GM10266 (cell line): ENCODE results near the gene HIPK2.

Experiments
- DNase-seq: peaks from one replicate; pipeline ENCODE4 v3.0.0; 2012; ENCODE audit errors: extremely low spot score
- TF ChIP-seq, protein P1 (sequence below): IDR thresholded peaks from 2 replicates; pipeline ENCODE4 v1.5.1; 2012; ENCODE audit warnings: mild to moderate bottlenecking, low read depth; ENCODE audit not compliant: control insufficient read depth, insufficient read depth; ENCODE audit errors: missing control alignments

Gene HIPK2

DNA sequence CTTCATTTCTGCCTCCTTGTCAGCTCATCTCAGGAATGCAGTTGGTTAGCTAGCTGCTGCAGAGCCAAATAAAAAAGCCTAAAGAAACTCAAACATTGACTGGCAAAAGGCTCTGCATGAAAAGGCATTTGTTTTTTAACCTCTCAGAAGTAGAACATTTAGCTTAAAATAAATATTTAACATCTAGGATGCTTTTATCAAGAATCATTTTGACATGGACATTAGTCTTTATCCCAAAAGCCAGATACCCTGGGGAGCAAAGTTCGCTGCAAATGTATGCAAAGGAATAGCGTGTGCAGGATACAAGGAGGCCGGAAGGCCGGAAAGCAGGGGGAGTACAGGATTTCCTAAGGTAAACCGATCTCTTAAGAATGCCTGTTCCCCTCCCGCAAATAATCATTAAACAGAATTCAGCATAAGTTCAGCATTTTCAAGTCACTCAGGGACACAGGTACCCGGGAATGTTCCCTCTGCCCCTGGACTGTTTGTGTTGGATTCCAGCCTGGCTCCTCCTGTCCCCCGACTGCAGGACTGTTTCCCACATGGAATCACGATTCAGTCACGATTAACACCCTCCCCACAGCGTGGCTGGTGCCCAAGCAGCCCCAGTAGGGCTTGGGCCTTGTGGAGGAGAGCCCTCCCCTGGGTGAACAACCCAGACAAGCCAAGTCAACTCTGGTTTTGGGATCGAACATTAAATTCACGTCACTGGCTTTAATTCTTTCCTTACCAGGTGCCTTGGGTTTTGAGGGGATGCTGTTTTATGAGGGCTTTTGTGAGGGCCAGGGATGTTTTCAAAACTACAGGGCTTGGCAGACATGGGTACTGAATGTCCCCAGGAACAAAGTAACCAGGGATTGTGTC lies 97.8 kb downstream of the HIPK2 start:
- TF ChIP-seq, protein P1, sequence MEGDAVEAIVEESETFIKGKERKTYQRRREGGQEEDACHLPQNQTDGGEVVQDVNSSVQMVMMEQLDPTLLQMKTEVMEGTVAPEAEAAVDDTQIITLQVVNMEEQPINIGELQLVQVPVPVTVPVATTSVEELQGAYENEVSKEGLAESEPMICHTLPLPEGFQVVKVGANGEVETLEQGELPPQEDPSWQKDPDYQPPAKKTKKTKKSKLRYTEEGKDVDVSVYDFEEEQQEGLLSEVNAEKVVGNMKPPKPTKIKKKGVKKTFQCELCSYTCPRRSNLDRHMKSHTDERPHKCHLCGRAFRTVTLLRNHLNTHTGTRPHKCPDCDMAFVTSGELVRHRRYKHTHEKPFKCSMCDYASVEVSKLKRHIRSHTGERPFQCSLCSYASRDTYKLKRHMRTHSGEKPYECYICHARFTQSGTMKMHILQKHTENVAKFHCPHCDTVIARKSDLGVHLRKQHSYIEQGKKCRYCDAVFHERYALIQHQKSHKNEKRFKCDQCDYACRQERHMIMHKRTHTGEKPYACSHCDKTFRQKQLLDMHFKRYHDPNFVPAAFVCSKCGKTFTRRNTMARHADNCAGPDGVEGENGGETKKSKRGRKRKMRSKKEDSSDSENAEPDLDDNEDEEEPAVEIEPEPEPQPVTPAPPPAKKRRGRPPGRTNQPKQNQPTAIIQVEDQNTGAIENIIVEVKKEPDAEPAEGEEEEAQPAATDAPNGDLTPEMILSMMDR, result no peak
- no peak for DNase-seq

DNA sequence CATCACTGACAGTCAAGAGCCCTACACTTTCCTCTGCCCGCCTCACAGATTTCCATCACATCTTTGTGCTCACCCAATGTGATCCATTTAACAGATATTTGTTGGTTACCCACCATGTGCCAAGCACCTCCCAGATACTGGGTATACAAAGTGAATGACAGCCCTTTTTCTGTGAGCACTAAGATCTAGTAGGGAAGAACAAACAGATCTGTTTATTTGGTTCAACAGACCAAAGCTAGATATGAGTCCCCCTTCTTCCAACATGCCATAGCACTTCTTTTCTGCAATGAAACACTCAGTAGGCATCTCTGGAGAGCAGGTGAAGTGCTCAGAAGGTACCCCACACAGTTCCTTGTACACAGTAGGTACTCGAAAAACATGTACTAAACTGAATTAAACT lies 101.4 kb downstream of the HIPK2 start:
- no peak for DNase-seq
- TF ChIP-seq, protein P1, result no peak

DNA sequence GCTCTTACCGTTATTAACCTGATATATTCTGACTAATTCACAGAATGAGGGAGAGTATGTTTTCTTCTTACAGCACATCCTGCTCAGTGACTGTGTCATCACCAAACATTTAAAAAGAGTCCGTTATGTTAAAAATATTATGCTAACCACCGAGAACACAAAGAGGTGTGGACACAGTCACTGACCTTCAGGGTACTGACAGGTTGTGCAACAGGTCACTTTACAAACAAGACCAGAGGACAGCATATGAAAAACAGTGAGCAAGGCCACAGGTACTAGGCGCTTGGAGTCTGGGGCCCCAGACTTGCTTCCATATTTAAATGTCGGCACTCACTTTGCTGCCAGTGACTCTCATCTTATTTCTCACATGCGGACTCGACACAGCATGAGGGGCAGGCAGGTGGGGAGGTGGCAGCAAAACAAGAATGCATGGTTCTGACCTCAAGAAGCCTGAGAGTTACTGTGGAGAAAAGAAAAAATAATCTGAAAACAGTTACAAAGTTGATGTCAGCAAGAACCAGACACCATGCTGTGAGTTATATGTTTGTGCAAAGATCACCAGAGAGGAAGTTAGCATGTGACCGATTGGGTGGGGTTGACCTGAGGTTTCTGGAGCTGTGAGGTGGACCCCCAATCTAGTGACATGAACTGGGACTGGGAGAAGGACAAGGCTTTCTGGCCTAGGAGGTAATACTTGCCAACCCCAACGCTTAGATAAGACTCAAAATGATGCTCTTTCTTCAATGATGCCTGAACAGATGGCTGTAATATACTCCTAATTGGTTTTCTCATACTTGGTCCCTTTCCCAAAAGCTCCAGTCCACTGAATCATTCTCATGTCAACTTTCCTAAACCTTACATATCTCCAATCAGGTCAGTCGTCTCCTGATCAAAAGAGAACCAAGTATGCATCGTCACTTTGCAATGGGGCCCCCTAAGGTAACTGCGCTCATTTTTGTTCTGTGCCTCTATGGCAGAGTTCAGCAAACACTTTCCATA lies 102.4 kb downstream of the HIPK2 start:
- TF ChIP-seq, protein P1, result no peak
- no peak for DNase-seq

DNA sequence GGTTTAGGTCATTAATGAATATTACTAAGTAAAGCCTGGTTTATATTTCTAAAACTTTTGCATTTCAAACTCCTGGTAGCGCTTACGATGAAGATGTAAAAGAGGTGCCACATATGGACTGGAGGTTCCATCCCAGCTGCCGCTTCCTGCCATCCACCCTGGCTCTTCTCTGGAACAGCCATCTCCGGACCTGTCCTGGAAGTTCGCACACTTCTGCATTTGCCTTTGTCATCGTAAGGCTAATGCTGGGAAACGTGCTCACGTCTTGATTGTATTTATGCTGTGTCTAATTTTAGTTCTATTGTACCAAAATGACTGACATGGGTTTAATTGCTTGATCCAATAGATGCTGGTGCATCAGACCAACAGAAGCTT lies 103.1 kb downstream of the HIPK2 start:
- no peak for DNase-seq
- TF ChIP-seq, protein P1, result no peak

DNA sequence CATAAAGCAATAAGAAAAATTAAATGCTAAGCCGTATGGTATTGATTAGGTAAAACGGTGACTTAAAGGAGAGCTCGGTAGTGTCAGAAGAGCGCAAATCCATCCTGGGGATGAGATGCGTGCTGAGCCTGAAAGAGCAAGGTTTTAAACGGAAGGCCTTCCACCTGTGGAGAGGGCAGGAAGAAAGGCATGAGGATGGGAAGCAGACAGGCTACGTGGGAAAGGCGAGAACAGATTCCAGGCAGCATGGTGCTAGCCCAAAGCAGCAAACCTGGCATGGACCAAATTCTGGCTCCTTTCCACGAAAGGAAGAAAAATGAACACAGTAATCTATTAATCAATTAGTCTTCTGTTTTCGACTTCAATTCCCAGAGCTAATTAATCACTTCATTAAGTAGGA lies 103.5 kb downstream of the HIPK2 start:
- no peak for DNase-seq
- TF ChIP-seq, protein P1, result no peak

DNA sequence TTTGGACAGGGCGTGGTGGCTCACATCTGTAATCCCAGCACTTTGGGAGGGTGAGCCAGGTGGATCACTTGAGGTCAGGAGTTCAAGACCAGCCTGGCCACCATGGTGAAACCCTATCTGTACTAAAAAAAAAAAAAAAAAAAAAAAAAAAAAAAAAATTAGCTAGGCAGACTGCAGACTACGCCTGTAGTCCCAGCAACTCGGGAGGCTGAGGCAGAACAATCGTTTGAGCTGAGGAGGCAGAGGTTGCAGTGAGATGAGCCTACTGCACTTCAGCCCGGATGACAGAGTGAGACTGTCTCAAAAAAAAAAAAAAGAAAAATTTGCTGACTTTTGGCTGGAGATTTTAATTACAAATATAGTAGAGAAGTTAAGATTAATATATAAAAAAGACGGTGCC lies 104.0 kb downstream of the HIPK2 start:
- TF ChIP-seq, protein P1, result no peak

DNA sequence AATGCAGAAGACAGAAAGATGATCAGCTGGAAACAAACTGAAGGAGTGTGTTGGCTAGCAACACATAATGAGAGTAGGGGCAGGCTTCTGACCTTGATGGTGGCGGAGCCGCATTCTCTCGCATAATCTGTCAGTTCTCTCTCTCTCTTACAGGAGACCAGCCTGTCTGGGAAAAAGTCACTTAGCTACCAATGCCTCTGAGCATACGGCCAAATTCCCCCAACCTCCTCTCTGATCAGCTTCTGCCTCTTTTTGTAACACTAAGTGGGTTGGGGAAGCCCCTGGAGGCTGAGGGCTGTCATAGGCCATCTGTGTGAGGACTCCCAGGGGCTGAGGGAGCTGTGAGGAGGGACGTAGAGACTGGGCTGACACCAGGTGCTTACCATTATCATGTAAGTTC lies 104.6 kb downstream of the HIPK2 start:
- TF ChIP-seq, protein P1, result no peak
- DNase-seq, result peak; percentile 74

More for the DNA sequence above, 104.0 kb downstream of the HIPK2 start:
- DNase-seq, result no peak
